IMR-90 (cell line): ENCODE results near the gene ATOH8. TPM values are rescaled to one million over a fixed set of nuclear protein-coding genes. Genes with fewer than 3 reads are reported as not detected.

Source experiments
- ATAC-seq: fragments of 200-7000 bp; cut with Tn5 transposase; 2 replicates; pipeline ENCODE4 v1.9.1; 2020; ENCODE audit warnings: low read depth, mild to moderate bottlenecking, moderate library complexity
- BruUV-seq: library from RNA; stranded (reverse); fragments of 400-500 nt; replicated peaks from 2 replicates; lab custom pipeline; 2021; lab: Mats Ljungman, UMichigan
- CTCF ChIA-PET: fragments of 300-600 bp; formaldehyde crosslinking; extraction: SDS; loops from one replicate; lab custom pipeline; 2021; ENCODE audit warnings: antibody characterized with exemption; lab: Yijun Ruan, JAX
- POLR2A ChIA-PET: fragments of 300-600 bp; sonication (Branson Sonifier 250); formaldehyde crosslinking; loops from one replicate; lab custom pipeline; 2022; ENCODE audit warnings: antibody characterized with exemption; ENCODE audit not compliant: unreplicated experiment; lab: Charles Lee
- DNase-seq: peaks from one replicate; pipeline ENCODE4 v3.0.0; 2013
- H2AFZ ChIP-seq: replicated peaks from 2 replicates; pipeline ENCODE3; 2013; ENCODE audit warnings: low read length, mild to moderate bottlenecking; ENCODE audit not compliant: poor library complexity
- H2AK5ac ChIP-seq: 2 replicates; pipeline ENCODE4 v1.6.1; 2013; ENCODE audit warnings: low read depth, low read length, inconsistent platforms
- H2AK9ac ChIP-seq: replicated peaks from 2 replicates; pipeline ENCODE3; 2013; ENCODE audit warnings: mild to moderate bottlenecking, low read depth, low read length, moderate library complexity; ENCODE audit not compliant: poor library complexity
- H2BK120ac ChIP-seq: 2 replicates; pipeline ENCODE4 v1.6.1; 2013; ENCODE audit warnings: low read depth, low read length, inconsistent platforms
- H2BK15ac ChIP-seq: 3 replicates; pipeline ENCODE4 v1.6.1; 2013; ENCODE audit warnings: low read depth, low read length, inconsistent platforms
- H2BK20ac ChIP-seq: 2 replicates; pipeline ENCODE4 v1.6.1; 2013; ENCODE audit warnings: low read depth, mild to moderate bottlenecking, inconsistent platforms, low read length, moderate library complexity
- H2BK5ac ChIP-seq: 2 replicates; pipeline ENCODE4 v1.6.1; 2013; ENCODE audit warnings: mild to moderate bottlenecking, low read depth, low read length, inconsistent platforms; ENCODE audit not compliant: poor library complexity, severe bottlenecking
- H3K14ac ChIP-seq: replicated peaks from 2 replicates; pipeline ENCODE4 v1.6.1; 2013; ENCODE audit warnings: low read depth, low read length, inconsistent platforms
- H3K18ac ChIP-seq: 2 replicates; pipeline ENCODE4 v1.6.1; 2013; ENCODE audit warnings: low read depth, low read length, control low read depth
- H3K23ac ChIP-seq: 2 replicates; pipeline ENCODE4 v1.6.1; 2013; ENCODE audit warnings: low read depth, low read length, inconsistent platforms
- H3K27ac ChIP-seq: 2 replicates; pipeline ENCODE4 v1.5.1; 2013; ENCODE audit warnings: mild to moderate bottlenecking, control low read depth, low read length; ENCODE audit not compliant: insufficient read depth
- H3K27me3 ChIP-seq: 2 replicates; pipeline ENCODE4 v1.6.1; 2013; ENCODE audit warnings: low read length; ENCODE audit not compliant: control insufficient read depth, insufficient read depth
- H3K36me3 ChIP-seq: 2 replicates; pipeline ENCODE4 v1.6.1; 2013; ENCODE audit warnings: low read length, mixed read lengths; ENCODE audit not compliant: control insufficient read depth, insufficient read depth
- H3K4ac ChIP-seq: 2 replicates; pipeline ENCODE4 v1.6.1; 2013; ENCODE audit warnings: low read depth, low read length, inconsistent platforms
- H3K4me1 ChIP-seq: 2 replicates; pipeline ENCODE4 v1.6.1; 2013; ENCODE audit warnings: low read length, mixed read lengths; ENCODE audit not compliant: control insufficient read depth, insufficient read depth
- H3K4me2 ChIP-seq: 2 replicates; pipeline ENCODE4 v1.6.1; 2013; ENCODE audit warnings: low read depth, mild to moderate bottlenecking, control low read depth, low read length, moderate library complexity
- H3K4me3 ChIP-seq: 2 replicates; pipeline ENCODE4 v1.5.1; 2013; ENCODE audit warnings: low read depth, mild to moderate bottlenecking, control low read depth, low read length, moderate library complexity; ENCODE audit not compliant: insufficient read depth
- H3K56ac ChIP-seq: 2 replicates; pipeline ENCODE4 v1.6.1; 2013; ENCODE audit warnings: low read length, inconsistent platforms; ENCODE audit not compliant: insufficient read depth; ENCODE audit errors: extremely low read depth
- H3K79me1 ChIP-seq, 2 experiments: 2 replicates each; pipeline ENCODE4 v1.6.1; 2013; ENCODE audit warnings: low read length in 2 of 2, inconsistent platforms in 1 of 2, low read depth in 1 of 2
- H3K9ac ChIP-seq: 2 replicates; pipeline ENCODE4 v1.6.1; 2013; ENCODE audit warnings: low read depth, low read length, control low read depth
- H3K9me1 ChIP-seq: 2 replicates; pipeline ENCODE4 v1.6.1; 2013; ENCODE audit warnings: low read length, inconsistent platforms; ENCODE audit not compliant: insufficient read depth
- H3K9me3 ChIP-seq: 2 replicates; pipeline ENCODE4 v1.6.1; 2013; ENCODE audit warnings: low read length; ENCODE audit not compliant: control insufficient read depth, insufficient read depth
- H4K20me1 ChIP-seq: 2 replicates; pipeline ENCODE4 v1.6.1; 2013; ENCODE audit warnings: low read length, inconsistent platforms; ENCODE audit not compliant: insufficient read depth
- H4K5ac ChIP-seq: 2 replicates; pipeline ENCODE4 v1.6.1; 2013; ENCODE audit warnings: mild to moderate bottlenecking, low read depth, low read length, control low read depth
- H4K8ac ChIP-seq, 2 experiments: 2 replicates each; pipeline ENCODE4 v1.6.1; 2013; ENCODE audit warnings: low read depth in 2 of 2, low read length in 2 of 2, control low read depth in 1 of 2, inconsistent platforms in 1 of 2
- H4K91ac ChIP-seq: 2 replicates; pipeline ENCODE4 v1.6.1; 2013; ENCODE audit warnings: low read depth, low read length, inconsistent platforms; ENCODE audit not compliant: insufficient read depth
- BHLHE40 ChIP-seq: fragments of 150-350 bp; IDR thresholded peaks from 2 replicates; pipeline ENCODE4 v1.6.1; 2016; ENCODE audit warnings: mild to moderate bottlenecking, low read depth, low read length
- CEBPB ChIP-seq: IDR thresholded peaks from 2 replicates; pipeline ENCODE4 v1.6.1; 2012; ENCODE audit warnings: low read depth, low read length, improper control_type of control experiment
- FOS ChIP-seq: fragments of 150-350 bp; IDR thresholded peaks from 2 replicates; pipeline ENCODE4 v1.6.1; 2016; ENCODE audit warnings: low read depth, low read length
- MAZ ChIP-seq: IDR thresholded peaks from 2 replicates; pipeline ENCODE4 v1.6.1; 2012; ENCODE audit warnings: low read depth, mild to moderate bottlenecking, low read length, improper control_type of control experiment, moderate library complexity, borderline replicate concordance
- NFE2L2 ChIP-seq: fragments of 150-350 bp; IDR thresholded peaks from 2 replicates; pipeline ENCODE4 v1.6.1; 2016; ENCODE audit warnings: low read depth, mild to moderate bottlenecking, low read length
- POLR2A ChIP-seq: IDR thresholded peaks from 2 replicates; pipeline ENCODE4 v1.6.1; 2012; ENCODE audit warnings: mild to moderate bottlenecking, low read depth, low read length
- RAD21 ChIP-seq: IDR thresholded peaks from 2 replicates; pipeline ENCODE4 v1.6.1; 2012; ENCODE audit warnings: low read length, improper control_type of control experiment
- SMC3 ChIP-seq: fragments of 150-350 bp; IDR thresholded peaks from 2 replicates; pipeline ENCODE4 v1.6.1; 2016; ENCODE audit warnings: low read depth, mild to moderate bottlenecking, antibody characterized with exemption, low read length, moderate library complexity
- WGBS, 2 experiments: methylation state at CpG; one replicate each; pipeline versions ENCODE4 v1.1.5 to v1.1.7; 2013; ENCODE audit warnings: missing lambda C conversion rate in 2 of 2; ENCODE audit not compliant: insufficient read length in 1 of 2; ENCODE audit errors: extremely low coverage in 2 of 2; 5-methylcytosine and 5-hydroxymethylcytosine counted together
- dilution Hi-C: fragments of 300-500 bp; cut with HindIII; formaldehyde crosslinking; loops from one replicate; pipeline ENCODE4 v1.14.3; 2018; ENCODE audit warnings: low sequenced_read_pairs; ENCODE audit not compliant: unreplicated experiment
- in situ Hi-C: fragments of 300-500 bp; cut with MboI; formaldehyde crosslinking; loops from 3 replicates; pipeline ENCODE4 v1.14.3; 2019; ENCODE audit warnings: low sequenced_read_pairs, inconsistent platforms, mixed read lengths
- intact Hi-C: fragments of 100-400 bp; cut with micrococcal nuclease; formaldehyde crosslinking; loops from 2 replicates; pipeline ENCODE4 v1.10.0; 2022
- polyA plus RNA-seq, 3 experiments: library from polyadenylated mRNA; depleted of rRNA; stranded (reverse); fragments of >200 nt; gene quantifications; 2 replicates each; pipeline ENCODE4 v1.2.3, GENCODE V29; 2012; ENCODE audit warnings: low replicate concordance in 1 of 3
- total RNA-seq: library from RNA; depleted of rRNA; stranded (reverse); fragments of >200 nt; gene quantifications from 2 replicates; pipeline ENCODE4 v1.2.3, GENCODE V29; 2012
- TF ChIP-seq, protein P1 (sequence below): conservative IDR thresholded peaks from 2 replicates; pipeline ENCODE4 v1.5.1; 2012; ENCODE audit warnings: mild to moderate bottlenecking, low read depth, low read length, improper control_type of control experiment
- TF ChIP-seq, protein P2 (sequence below): fragments of 150-350 bp; IDR thresholded peaks from 2 replicates; pipeline ENCODE4 v1.6.1; 2016; ENCODE audit warnings: low read depth, mild to moderate bottlenecking, low read length, moderate library complexity, borderline replicate concordance
- TF ChIP-seq, protein P3 (sequence below): fragments of 150-350 bp; IDR thresholded peaks from 2 replicates; pipeline ENCODE4 v1.6.1; 2017; ENCODE audit warnings: mild to moderate bottlenecking, antibody characterized with exemption, low read length, low read depth

The ATOH8 gene
- total and polyA plus RNA-seq, 2 of the 4 experiments (the other 2 are of a cell fraction), result 7.9 to 9.0 TPM

DNA sequence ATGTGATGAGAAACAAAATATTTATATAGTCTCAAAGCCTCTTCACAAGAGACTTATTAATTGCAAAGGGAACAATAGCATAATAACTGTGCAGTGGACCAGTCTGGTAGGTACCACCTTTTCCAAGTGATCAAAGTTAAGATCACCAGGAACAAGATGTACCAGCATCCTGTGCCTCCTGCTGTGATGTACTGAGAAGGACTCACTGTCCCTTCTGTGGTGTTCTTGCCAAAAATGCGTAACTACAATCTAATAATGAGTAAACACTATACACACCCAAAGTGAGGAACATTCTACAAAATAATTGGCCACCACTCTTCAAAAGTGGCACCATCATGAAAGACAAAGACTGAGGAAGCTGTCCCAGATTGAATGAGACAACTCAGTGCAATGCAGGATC, 45.1 kb upstream of the ATOH8 start:
- Histone ChIP-seq H4K91ac (no peak overlapping the region), H3K4me3 (no peak overlapping the region), H3K9me1 (no peaks in the 10 kb centered on the region), H4K8ac (no peak overlapping the region), H3K9ac (no peak overlapping the region), H2BK5ac (no peak overlapping the region), H3K23ac (no peak overlapping the region), H3K27ac (no peak overlapping the region), H2BK15ac (no peak overlapping the region), H2BK20ac (no peak overlapping the region), H3K4me2 (no peak overlapping the region), H2AK5ac (no peak overlapping the region), H4K5ac (no peak overlapping the region), H3K9me3 (no peaks in the 10 kb centered on the region), H3K4ac (no peak overlapping the region), H2BK120ac (no peak overlapping the region), H3K79me1 (no peaks in the 10 kb centered on the region), H3K36me3 (no peaks in the 10 kb centered on the region), H3K56ac (no peak overlapping the region), H3K14ac (no peak overlapping the region), H3K27me3 (no peaks in the 10 kb centered on the region; the same call in 1 of the 2 replicates), H3K18ac (no peak overlapping the region), H3K4me1 (peaks cover 16% of the 10 kb centered on the region), H2AFZ (no peak overlapping the region), H4K20me1 (no peaks in the 10 kb centered on the region), H2AK9ac (no peak overlapping the region)
- ChIA-PET POLR2A (no interaction called here), CTCF (interaction anchor here (0.7 to 2.8 kb wide), 3 partner anchors 60 to 119 kb away, joined by 3 to 18 read pairs (median 7); no protein-coding TSS in a partner anchor)
- ATAC-seq (no peak), DNase-seq (no peak)
- no TSS peak for BruUV-seq
- in situ Hi-C loops (loop anchor here (5.0 kb wide), 1 partner anchor 61 kb away; no protein-coding TSS in a partner anchor), intact Hi-C loops (loop anchor here (5.0 kb wide), 1 partner anchor 286 kb away; no protein-coding TSS in a partner anchor), dilution Hi-C loops (no loop called here)
- TF ChIP-seq, protein P1, sequence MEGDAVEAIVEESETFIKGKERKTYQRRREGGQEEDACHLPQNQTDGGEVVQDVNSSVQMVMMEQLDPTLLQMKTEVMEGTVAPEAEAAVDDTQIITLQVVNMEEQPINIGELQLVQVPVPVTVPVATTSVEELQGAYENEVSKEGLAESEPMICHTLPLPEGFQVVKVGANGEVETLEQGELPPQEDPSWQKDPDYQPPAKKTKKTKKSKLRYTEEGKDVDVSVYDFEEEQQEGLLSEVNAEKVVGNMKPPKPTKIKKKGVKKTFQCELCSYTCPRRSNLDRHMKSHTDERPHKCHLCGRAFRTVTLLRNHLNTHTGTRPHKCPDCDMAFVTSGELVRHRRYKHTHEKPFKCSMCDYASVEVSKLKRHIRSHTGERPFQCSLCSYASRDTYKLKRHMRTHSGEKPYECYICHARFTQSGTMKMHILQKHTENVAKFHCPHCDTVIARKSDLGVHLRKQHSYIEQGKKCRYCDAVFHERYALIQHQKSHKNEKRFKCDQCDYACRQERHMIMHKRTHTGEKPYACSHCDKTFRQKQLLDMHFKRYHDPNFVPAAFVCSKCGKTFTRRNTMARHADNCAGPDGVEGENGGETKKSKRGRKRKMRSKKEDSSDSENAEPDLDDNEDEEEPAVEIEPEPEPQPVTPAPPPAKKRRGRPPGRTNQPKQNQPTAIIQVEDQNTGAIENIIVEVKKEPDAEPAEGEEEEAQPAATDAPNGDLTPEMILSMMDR, result no peak
- TF ChIP-seq, protein P2, sequence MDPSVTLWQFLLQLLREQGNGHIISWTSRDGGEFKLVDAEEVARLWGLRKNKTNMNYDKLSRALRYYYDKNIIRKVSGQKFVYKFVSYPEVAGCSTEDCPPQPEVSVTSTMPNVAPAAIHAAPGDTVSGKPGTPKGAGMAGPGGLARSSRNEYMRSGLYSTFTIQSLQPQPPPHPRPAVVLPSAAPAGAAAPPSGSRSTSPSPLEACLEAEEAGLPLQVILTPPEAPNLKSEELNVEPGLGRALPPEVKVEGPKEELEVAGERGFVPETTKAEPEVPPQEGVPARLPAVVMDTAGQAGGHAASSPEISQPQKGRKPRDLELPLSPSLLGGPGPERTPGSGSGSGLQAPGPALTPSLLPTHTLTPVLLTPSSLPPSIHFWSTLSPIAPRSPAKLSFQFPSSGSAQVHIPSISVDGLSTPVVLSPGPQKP, result no peak
- TF ChIP-seq POLR2A (no peak), RAD21 (no peak), BHLHE40 (no peak), NFE2L2 (no peak), CEBPB (no peak), SMC3 (no peak), MAZ (no peak), FOS (no peak)
- TF ChIP-seq, protein P3, sequence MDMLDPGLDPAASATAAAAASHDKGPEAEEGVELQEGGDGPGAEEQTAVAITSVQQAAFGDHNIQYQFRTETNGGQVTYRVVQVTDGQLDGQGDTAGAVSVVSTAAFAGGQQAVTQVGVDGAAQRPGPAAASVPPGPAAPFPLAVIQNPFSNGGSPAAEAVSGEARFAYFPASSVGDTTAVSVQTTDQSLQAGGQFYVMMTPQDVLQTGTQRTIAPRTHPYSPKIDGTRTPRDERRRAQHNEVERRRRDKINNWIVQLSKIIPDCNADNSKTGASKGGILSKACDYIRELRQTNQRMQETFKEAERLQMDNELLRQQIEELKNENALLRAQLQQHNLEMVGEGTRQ, result no peak
- no CpG with 5 or more reads among the region's 1 CpG for WGBS, 2 experiments
